MM.1S (cell line): Measurements from ENCODE around the gene CLIC1.

ENCODE experiments used
- DNase-seq: peaks from one replicate; pipeline ENCODE4 v3.0.0-alpha.2; 2015
- H2AFZ ChIP-seq: fragments of 300-600 bp; sonication (generic); 2 replicates; pipeline ENCODE4 v1.6.0; 2016; ENCODE audit warnings: antibody characterized with exemption, low read length
- H3F3A ChIP-seq: fragments of 300-600 bp; sonication (generic); 2 replicates; pipeline ENCODE4 v1.6.1; 2016; ENCODE audit warnings: mild to moderate bottlenecking, antibody characterized with exemption, low read length, moderate library complexity, mixed read lengths; ENCODE audit not compliant: insufficient read depth
- H3K27ac ChIP-seq: fragments of 300-600 bp; sonication (generic); 2 replicates; pipeline ENCODE4 v1.5.1; 2016; ENCODE audit warnings: mild to moderate bottlenecking, low read length
- H3K27me3 ChIP-seq: fragments of 300-600 bp; sonication (generic); replicated peaks from 2 replicates; pipeline ENCODE4 v1.6.0; 2016; ENCODE audit warnings: low read length; ENCODE audit not compliant: insufficient read depth
- H3K36me3 ChIP-seq: fragments of 300-600 bp; sonication (generic); replicated peaks from 2 replicates; pipeline ENCODE4 v1.6.1; 2016; ENCODE audit warnings: mild to moderate bottlenecking, low read length, mixed read lengths; ENCODE audit not compliant: insufficient read depth
- H3K4me1 ChIP-seq: fragments of 300-600 bp; sonication (generic); 2 replicates; pipeline ENCODE4 v1.6.1; 2016; ENCODE audit warnings: low read length, mixed read lengths
- H3K4me2 ChIP-seq: fragments of 300-600 bp; sonication (generic); 2 replicates; pipeline ENCODE4 v1.6.0; 2016; ENCODE audit warnings: low read depth, low read length
- H3K4me3 ChIP-seq: fragments of 300-600 bp; sonication (generic); 2 replicates; pipeline ENCODE4 v1.5.1; 2016; ENCODE audit warnings: low read length, mixed read lengths
- H3K79me2 ChIP-seq: fragments of 300-600 bp; sonication (generic); 2 replicates; pipeline ENCODE4 v1.6.1; 2016; ENCODE audit warnings: mixed run types, low read length, mixed read lengths
- H3K9ac ChIP-seq: fragments of 300-600 bp; sonication (generic); 2 replicates; pipeline ENCODE4 v1.6.1; 2016; ENCODE audit warnings: low read length, mixed read lengths
- H3K9me2 ChIP-seq: fragments of 300-600 bp; sonication (generic); replicated peaks from 2 replicates; pipeline ENCODE4 v1.6.1; 2016; ENCODE audit warnings: mild to moderate bottlenecking, low read length, mixed read lengths; ENCODE audit not compliant: insufficient read depth
- H3K9me3 ChIP-seq: fragments of 300-600 bp; sonication (generic); replicated peaks from 2 replicates; pipeline ENCODE4 v1.6.1; 2016; ENCODE audit warnings: mild to moderate bottlenecking, low read length, mixed read lengths; ENCODE audit not compliant: insufficient read depth
- H4K20me1 ChIP-seq: fragments of 300-600 bp; sonication (generic); 2 replicates; pipeline ENCODE4 v1.6.1; 2016; ENCODE audit warnings: mild to moderate bottlenecking, low read length, moderate library complexity, mixed read lengths; ENCODE audit not compliant: insufficient read depth
- CTCF ChIP-seq: fragments of 300-600 bp; sonication (generic); IDR thresholded peaks from 2 replicates; pipeline ENCODE4 v1.5.1; 2016; ENCODE audit warnings: antibody characterized with exemption, low read length, mixed read lengths
- EZH2 ChIP-seq: fragments of 300-600 bp; sonication (generic); optimal IDR thresholded peaks from 2 replicates; pipeline ENCODE3; 2017; ENCODE audit warnings: low read depth, mild to moderate bottlenecking, antibody characterized with exemption, low read length, mixed read lengths
- EZH2phosphoT487 ChIP-seq: fragments of 300-600 bp; sonication (generic); IDR thresholded peaks from 2 replicates; pipeline ENCODE4 v1.6.1; 2018; ENCODE audit warnings: antibody characterized with exemption, low read length

CLIC1 gene

DNA sequence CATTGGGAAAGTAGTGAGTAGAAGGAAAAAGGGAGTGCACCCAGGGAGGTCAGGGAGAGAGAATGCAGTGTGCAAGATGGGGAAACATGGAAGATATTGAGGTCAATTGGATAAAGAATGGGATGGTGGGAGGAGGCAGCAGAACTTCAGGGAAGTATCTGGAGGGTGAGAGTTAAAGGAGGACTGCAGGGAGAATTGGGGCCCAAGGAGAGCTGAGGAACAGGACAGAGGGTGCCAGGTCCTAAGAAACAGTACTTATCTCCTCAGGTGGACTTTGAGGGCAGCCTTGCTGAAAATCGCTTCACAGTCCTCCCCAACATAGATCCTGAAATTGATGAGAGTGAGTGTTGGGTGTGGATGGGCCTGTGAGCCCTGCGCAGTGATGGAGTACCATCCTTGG is 22.0 kb upstream of the CLIC1 start:
- H2AFZ ChIP-seq: no peak overlapping the region

DNA sequence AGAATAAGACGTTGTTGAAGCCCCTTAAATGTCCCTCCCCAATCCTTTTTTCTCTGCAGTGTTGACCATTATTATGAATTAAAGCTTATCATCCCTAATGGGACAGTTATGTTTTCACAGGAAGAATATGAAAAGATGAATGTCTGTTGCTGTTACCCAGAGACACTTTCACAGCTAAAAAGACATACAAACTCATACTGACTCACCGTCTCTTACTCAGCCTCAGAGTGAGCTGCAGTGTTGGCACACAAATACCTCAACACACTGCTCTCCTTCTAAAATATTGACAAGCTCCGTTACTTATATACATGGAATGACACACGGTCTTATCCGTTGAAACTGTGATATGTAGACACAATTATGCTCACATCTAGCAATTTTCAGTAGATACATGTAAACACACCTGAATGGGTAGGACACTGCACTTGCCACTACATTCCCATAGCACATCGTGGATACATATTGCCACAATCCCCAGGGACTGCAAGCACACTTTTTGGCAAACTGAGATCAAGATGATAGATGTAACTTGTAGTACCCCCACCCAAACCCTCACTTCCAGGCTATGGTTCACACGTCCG is 16.5 kb upstream of the CLIC1 start:
- Histone ChIP-seq H2AFZ (no peak overlapping the region), H3K27me3 (no peaks in the 10 kb centered on the region), H4K20me1 (no peaks in the 10 kb centered on the region), H3K4me2 (no peak overlapping the region), H3K27ac (no peak overlapping the region), H3K79me2 (no peaks in the 10 kb centered on the region), H3K36me3 (no peaks in the 10 kb centered on the region), H3K9ac (no peak overlapping the region), H3K9me2 (no peaks in the 10 kb centered on the region), H3K4me3 (no peak overlapping the region), H3K9me3 (no peaks in the 10 kb centered on the region), H3K4me1 (no peaks in the 10 kb centered on the region), H3F3A (no peaks in the 10 kb centered on the region)
- DNase-seq: no peak
- TF ChIP-seq EZH2phosphoT487 (no peak), CTCF (no peak), EZH2 (no peak)

More for the DNA sequence above, 22.0 kb upstream of the CLIC1 start:
- no peak for TF ChIP-seq CTCF
- TF ChIP-seq EZH2: no peak
- TF ChIP-seq EZH2phosphoT487: no peak
- Histone ChIP-seq H4K20me1 (no peaks in the 10 kb centered on the region), H3K9ac (no peak overlapping the region), H3K9me3 (no peaks in the 10 kb centered on the region), H3K4me3 (no peak overlapping the region), H3K9me2 (no peaks in the 10 kb centered on the region), H3K4me1 (no peaks in the 10 kb centered on the region), H3F3A (no peaks in the 10 kb centered on the region), H3K27ac (no peak overlapping the region), H3K36me3 (no peaks in the 10 kb centered on the region), H3K27me3 (no peaks in the 10 kb centered on the region), H3K79me2 (no peaks in the 10 kb centered on the region), H3K4me2 (no peak overlapping the region)
- no peak for DNase-seq

DNA sequence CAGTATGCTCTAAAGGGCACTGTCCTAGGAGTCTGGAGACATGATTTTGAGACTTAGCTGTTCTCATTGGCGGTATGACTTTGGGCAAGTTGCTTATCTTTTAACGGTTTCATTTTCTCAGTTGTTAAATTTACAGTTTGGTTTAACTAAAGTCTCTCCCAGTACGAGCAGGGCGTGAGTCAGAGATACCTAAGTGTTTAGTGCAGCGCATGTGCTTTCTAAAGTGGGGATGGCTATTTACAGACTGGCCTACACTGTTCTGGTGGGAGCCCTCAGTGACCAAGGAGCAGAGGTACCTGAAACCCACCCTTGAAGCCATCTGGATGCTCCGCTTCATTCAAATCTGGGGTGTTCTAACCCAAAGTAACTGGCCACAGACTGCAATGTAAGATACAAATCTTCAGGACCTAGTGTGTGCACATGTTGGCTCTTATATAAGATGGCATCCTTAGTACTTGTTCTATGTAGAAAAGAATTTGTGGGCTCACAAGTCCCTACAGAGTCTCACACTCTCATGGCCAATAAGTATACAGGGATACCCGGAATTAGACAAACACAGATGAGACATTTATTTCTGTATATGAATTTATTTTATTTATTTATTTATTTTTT is 14.2 kb upstream of the CLIC1 start:
- Histone ChIP-seq H3K4me3 (no peak overlapping the region), H3K9me2 (no peaks in the 10 kb centered on the region), H3K9ac (no peak overlapping the region), H3K36me3 (no peaks in the 10 kb centered on the region), H3K4me1 (no peaks in the 10 kb centered on the region), H2AFZ (no peak overlapping the region), H3K4me2 (no peak overlapping the region), H3K79me2 (no peaks in the 10 kb centered on the region), H3F3A (no peaks in the 10 kb centered on the region), H3K27me3 (no peaks in the 10 kb centered on the region), H3K27ac (no peak overlapping the region), H3K9me3 (no peaks in the 10 kb centered on the region), H4K20me1 (no peaks in the 10 kb centered on the region)
- no peak for TF ChIP-seq EZH2phosphoT487
- no peak for TF ChIP-seq CTCF
- no peak for TF ChIP-seq EZH2
- no peak for DNase-seq
